Measurements from ENCODE around the gene TAF9B. TPM values are rescaled to one million over a fixed set of nuclear protein-coding genes. Genes with fewer than 3 reads are reported as not detected.
A peak's percentile ranks its signal among the peaks of the same experiment; 100 is the strongest.
"Not testable (repeated sequence)": the region's sequence is repeated elsewhere in the genome, so short reads cannot be mapped to it uniquely, and the experiment has no call there.

TAF9B gene
- total RNA-seq, 1 donor from 2014 or later = 44.4 TPM

DNA sequence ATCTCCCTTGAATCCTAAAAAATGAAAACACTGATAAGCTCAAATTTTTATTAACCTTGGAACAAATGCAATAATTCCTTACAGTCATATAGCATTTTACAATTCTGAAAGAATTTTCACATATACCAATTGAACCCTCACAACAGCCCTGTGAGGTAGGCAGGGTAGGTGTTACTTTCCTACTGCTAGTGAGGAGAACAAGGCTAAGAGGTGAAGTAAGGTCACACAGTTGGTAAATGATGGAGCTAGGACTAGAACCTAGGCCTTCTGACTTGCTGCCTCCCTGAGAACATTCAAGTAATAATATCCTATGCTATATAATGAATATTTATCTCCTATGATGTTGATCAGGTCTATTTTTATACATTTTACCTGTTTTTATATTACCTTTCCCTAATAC, 9.7 kb downstream of the TAF9B start:
- no peak for DNase-seq (ENCODE audit: low read depth, low spot score)
- Mint-ChIP-seq H3K4me1 (no peaks in the 10 kb centered on the region), H3K36me3 (ENCODE audit: low read depth) (peaks cover 4% of the 10 kb centered on the region), H3K27me3 (ENCODE audit: low read depth) (no peaks in the 10 kb centered on the region), H3K27ac (ENCODE audit: unreplicated experiment) (no peak overlapping the region), H3K9me3 (no peaks in the 10 kb centered on the region), H3K4me3 (no peak overlapping the region)
- TF ChIP-seq, protein P1, sequence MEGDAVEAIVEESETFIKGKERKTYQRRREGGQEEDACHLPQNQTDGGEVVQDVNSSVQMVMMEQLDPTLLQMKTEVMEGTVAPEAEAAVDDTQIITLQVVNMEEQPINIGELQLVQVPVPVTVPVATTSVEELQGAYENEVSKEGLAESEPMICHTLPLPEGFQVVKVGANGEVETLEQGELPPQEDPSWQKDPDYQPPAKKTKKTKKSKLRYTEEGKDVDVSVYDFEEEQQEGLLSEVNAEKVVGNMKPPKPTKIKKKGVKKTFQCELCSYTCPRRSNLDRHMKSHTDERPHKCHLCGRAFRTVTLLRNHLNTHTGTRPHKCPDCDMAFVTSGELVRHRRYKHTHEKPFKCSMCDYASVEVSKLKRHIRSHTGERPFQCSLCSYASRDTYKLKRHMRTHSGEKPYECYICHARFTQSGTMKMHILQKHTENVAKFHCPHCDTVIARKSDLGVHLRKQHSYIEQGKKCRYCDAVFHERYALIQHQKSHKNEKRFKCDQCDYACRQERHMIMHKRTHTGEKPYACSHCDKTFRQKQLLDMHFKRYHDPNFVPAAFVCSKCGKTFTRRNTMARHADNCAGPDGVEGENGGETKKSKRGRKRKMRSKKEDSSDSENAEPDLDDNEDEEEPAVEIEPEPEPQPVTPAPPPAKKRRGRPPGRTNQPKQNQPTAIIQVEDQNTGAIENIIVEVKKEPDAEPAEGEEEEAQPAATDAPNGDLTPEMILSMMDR (conservative IDR thresholded peaks at IDR 0.05) = no peak

DNA sequence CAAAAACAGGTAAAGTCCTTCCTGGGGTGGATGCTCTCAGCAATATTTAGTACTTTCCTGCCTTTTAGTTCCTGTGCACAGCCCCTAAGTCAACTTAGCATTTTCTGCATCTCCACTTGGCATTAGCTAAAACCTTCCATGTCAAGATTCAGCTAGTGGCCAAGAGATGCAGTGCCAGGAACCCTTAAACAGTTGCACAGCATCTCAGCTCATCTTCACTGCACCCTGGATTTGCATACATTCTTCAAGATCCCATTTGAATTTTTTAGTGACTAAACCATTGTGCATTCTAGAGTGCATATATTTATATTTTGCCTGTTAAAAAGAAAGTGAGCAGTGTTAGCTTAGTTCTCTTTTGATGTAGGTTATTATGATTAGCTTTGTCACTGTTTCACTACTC, 13.7 kb downstream of the TAF9B start:
- H3K9me3 Mint-ChIP-seq; DNase-seq (ENCODE audit: low read depth, low spot score); H3K27ac Mint-ChIP-seq (ENCODE audit: unreplicated experiment); H3K4me1 Mint-ChIP-seq; H3K27me3 Mint-ChIP-seq (ENCODE audit: low read depth); H3K4me3 Mint-ChIP-seq: not testable (repeated sequence)
- peaks cover 20% of the 10 kb centered on the region for H3K36me3 Mint-ChIP-seq (ENCODE audit: low read depth)

DNA sequence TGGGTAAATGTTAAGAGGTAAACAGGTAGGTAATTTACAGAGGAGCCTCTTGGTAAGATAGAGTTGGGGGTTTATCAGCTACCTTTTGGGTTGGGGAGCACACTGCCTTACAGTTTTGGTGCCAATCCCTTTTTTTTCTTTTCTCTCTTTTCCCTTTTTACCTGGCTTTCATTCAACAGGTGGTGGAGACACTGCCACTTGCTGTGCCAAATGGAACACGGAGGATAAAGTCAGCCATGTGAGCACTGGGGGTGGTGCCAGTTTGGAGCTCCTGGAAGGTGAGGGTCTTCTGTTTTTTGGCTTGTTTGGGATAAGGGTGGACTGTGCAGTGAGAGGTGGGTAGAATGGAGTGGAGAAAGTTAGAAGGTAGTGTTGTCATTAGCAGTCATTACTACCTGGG, 14.3 kb downstream of the TAF9B start:
- Mint-ChIP-seq H3K27me3 (ENCODE audit: low read depth) (no peaks in the 10 kb centered on the region), H3K36me3 (ENCODE audit: low read depth) (peaks cover 20% of the 10 kb centered on the region), H3K4me3 (no peak overlapping the region), H3K9me3 (no peaks in the 10 kb centered on the region), H3K27ac (ENCODE audit: unreplicated experiment) (no peak overlapping the region), H3K4me1 (no peaks in the 10 kb centered on the region)
- TF ChIP-seq, protein P1 (conservative IDR thresholded peaks at IDR 0.05) = no peak
- no peak for DNase-seq (ENCODE audit: low read depth, low spot score)

DNA sequence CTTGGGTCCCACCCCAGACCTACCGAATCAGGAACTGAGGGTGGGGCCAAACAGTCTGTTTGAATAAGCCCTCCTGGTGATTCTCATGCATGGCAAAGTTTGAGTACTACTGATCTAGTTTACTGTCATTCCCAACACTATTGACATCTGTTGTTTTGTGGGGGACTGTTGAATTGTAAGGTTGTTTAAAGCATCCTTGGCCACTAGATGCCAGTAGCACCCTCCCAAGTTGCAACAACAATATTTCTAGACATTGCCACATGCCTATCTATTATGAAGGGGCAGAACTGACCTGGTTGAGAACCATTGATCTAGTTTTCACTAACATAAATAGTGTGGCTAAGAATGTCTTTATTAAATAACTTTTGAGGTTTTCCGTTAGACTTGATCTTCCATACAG, 15.1 kb downstream of the TAF9B start:
- TF ChIP-seq, protein P1 (conservative IDR thresholded peaks at IDR 0.05) = peak; percentile 29
- no peak for DNase-seq (ENCODE audit: low read depth, low spot score)
- H3K27me3 Mint-ChIP-seq (ENCODE audit: low read depth) = no peaks in the 10 kb centered on the region
- H3K4me1 Mint-ChIP-seq = no peaks in the 10 kb centered on the region
- H3K4me3 Mint-ChIP-seq = no peak overlapping the region
- H3K9me3 Mint-ChIP-seq = no peaks in the 10 kb centered on the region
- H3K27ac Mint-ChIP-seq (ENCODE audit: unreplicated experiment) = no peak overlapping the region
- H3K36me3 Mint-ChIP-seq (ENCODE audit: low read depth) = peaks cover 22% of the 10 kb centered on the region

DNA sequence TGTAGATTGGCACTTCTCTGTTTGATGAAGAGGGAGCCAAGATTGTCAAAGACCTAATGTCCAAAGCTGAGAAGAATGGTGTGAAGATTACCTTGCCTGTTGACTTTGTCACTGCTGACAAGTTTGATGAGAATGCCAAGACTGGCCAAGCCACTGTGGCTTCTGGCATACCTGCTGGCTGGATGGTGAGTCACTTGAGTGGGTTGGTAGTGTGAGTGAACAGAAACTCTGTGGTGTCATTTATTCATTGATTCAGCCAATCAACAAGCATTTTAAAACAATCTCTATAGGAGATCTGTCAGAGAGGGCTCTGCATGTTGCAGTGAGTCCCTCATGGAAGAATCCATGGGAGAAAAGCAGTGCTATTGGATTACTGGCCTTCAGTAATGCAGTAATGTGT, 16.3 kb downstream of the TAF9B start:
- H3K9me3 Mint-ChIP-seq = no peaks in the 10 kb centered on the region
- H3K27me3 Mint-ChIP-seq (ENCODE audit: low read depth) = no peaks in the 10 kb centered on the region
- peaks cover 20% of the 10 kb centered on the region for H3K36me3 Mint-ChIP-seq (ENCODE audit: low read depth)
- H3K4me1 Mint-ChIP-seq = no peaks in the 10 kb centered on the region
- DNase-seq (ENCODE audit: low read depth, low spot score) = no peak
- no peak overlapping the region for H3K4me3 Mint-ChIP-seq
- no peak overlapping the region for H3K27ac Mint-ChIP-seq (ENCODE audit: unreplicated experiment)
- TF ChIP-seq, protein P1 (conservative IDR thresholded peaks at IDR 0.05) = no peak

DNA sequence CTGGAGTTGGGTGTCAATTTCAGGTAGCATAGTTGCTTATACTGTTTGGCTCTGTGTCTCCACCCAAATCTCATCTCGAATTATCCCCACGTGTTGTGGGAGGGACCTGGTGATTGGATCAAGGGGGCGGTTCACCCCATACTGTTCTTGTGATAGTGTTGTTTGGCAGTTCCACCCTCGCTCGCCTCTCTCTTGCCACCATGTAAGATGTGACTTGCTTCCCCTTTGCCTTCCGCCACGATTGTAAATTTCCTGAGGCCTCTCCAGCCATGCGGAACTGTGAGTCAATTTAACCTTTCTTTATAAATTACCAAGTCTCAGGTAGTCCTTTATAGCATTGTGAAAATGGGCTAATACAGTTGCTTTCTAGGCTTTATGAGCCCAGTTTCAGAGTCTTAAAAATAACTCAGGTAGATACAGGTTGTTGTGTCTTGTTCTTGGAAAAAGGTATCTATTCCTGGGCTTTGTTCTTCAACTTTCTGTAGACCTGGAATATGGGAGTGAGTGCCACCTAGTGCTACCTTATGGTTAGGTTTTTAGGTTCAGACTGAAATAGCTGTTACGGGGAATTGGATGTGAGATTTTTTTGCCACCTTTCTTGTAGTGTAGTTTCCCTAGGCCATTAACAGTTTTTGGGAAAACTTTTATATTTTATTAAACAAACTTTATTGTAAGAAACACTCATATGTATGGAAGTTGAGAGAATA, 19.8 kb downstream of the TAF9B start:
- DNase-seq (ENCODE audit: low read depth, low spot score) = no peak
- Mint-ChIP-seq H3K4me3 (no peak overlapping the region), H3K9me3 (no peaks in the 10 kb centered on the region), H3K27ac (ENCODE audit: unreplicated experiment) (no peak overlapping the region), H3K27me3 (ENCODE audit: low read depth) (no peaks in the 10 kb centered on the region), H3K36me3 (ENCODE audit: low read depth) (peaks cover 21% of the 10 kb centered on the region), H3K4me1 (no peaks in the 10 kb centered on the region)
- TF ChIP-seq, protein P1 (conservative IDR thresholded peaks at IDR 0.05) = peak; percentile 52

Measured in neural crest cell (in vitro differentiated cells).